Adrenal gland (tissue), 12 donors: ENCODE data around the gene CCNQ. TPM values are rescaled to one million over a fixed set of nuclear protein-coding genes. Genes with fewer than 3 reads are reported as not detected.

Source experiments
- DNase-seq, 7 donors: peaks; one replicate each; pipeline ENCODE4 v3.0.0-alpha.2; 2019 to 2020
- H3K27ac ChIP-seq, 5 donors: fragments of 200-600 bp; sonication (generic) in 4 of 5; 1 replicate in 3 of 5; 2 replicates in 2 of 5; pipeline versions ENCODE4 v1.5.1 to v1.8.0; 2016 to 2020; ENCODE audit warnings: mild to moderate bottlenecking in 1 of 5
- H3K27me3 ChIP-seq: fragments of 200-600 bp; 2 replicates; pipeline ENCODE4 v1.8.0; 2021
- H3K36me3 ChIP-seq, 2 donors: fragments of 200-600 bp; replicated peaks in 1 of 2; 1 replicate in 1 of 2; 2 replicates in 1 of 2; pipeline versions ENCODE4 v1.5.1 to v1.8.0; 2018 to 2022
- H3K4me1 ChIP-seq, 2 donors: fragments of 200-600 bp; replicated peaks in 1 of 2; 1 replicate in 1 of 2; 2 replicates in 1 of 2; pipeline versions ENCODE4 v1.5.1 to v1.8.0; 2018 to 2021
- H3K4me3 ChIP-seq, 4 donors: fragments of 200-600 bp; sonication (generic) in 3 of 4; one replicate each; pipeline ENCODE4 v1.5.1; 2016 to 2018
- H3K9me3 ChIP-seq, 3 donors: fragments of 200-600 bp; sonication (generic) in 1 of 3; replicated peaks in 1 of 3; 1 replicate in 2 of 3; 2 replicates in 1 of 3; pipeline versions ENCODE4 v1.5.1 to v1.8.0; 2016 to 2021
- POLR2A ChIP-seq, 2 donors: fragments of 450-650 bp; IDR thresholded peaks; one replicate each; pipeline ENCODE4 v1.6.1; 2017; ENCODE audit warnings: antibody characterized with exemption in 2 of 2, mild to moderate bottlenecking in 2 of 2, moderate library complexity in 1 of 2
- WGBS, 4 donors: extraction: QIAGEN DNeasy Blood & Tissue Kit in 2 of 4; methylation state at CpG; one replicate each; pipeline versions ENCODE4 v1.1.5 to v1.1.7; 2013 to 2017; 5-methylcytosine and 5-hydroxymethylcytosine counted together
- intact Hi-C, 2 donors: fragments of 100-400 bp; cut with DNase I; formaldehyde crosslinking; loops; one replicate each; pipeline versions ENCODE4 v1.14.1 to v1.15.0; 2022 to 2023
- polyA plus RNA-seq, 3 donors: library from polyadenylated mRNA; stranded (reverse); fragments of 200-250 nt in 2 of 3; fragments of 350-450 nt in 1 of 3; fragmentation: Illumina TruSeq in 1 of 3; extraction: RNeasy Lipid Tissue Mini Kit (QIAGEN cat#74804) in 1 of 3; gene quantifications; one replicate each; pipeline ENCODE4 v1.2.3, GENCODE V29; 2013 to 2014
- total RNA-seq, 9 donors: library from RNA; depleted of rRNA in 4 of 9; stranded (reverse); fragments of >200 nt in 4 of 9; fragments of 120-200 nt in 1 of 9; fragmentation: NEBNext Ultra II Directional in 1 of 9; extraction: Animal tissue kit (Norgen Biotek cat#: 25700) in 1 of 9; gene quantifications; one replicate each; pipeline versions ENCODE4 v1.1.0 to v1.2.4, GENCODE V29; 2013 to 2023
- TF ChIP-seq, protein P1 (sequence below), 6 experiments: fragments of 450-650 bp in 4 of 6; fragments of 200-600 bp in 2 of 6; sonication (generic) in 1 of 6; IDR thresholded peaks; 1 replicate in 5 of 6; 2 replicates in 1 of 6; pipeline versions ENCODE4 v1.5.1 to v1.8.0; 2016 to 2021; ENCODE audit warnings: antibody characterized with exemption in 6 of 6, mild to moderate bottlenecking in 2 of 6, moderate library complexity in 1 of 6
- donor health status: healthy with polysubstance abuse.
- donor health status: Bipolar disorder and iron deficiency.
- donor health status: DM: yes; HTN: yes; CAD: no.
- donor health status: DM: no; HTN: no; CAD: no.
- donor health status: DM: no; HTN: no; CAD: no.
- donor health status: DM: yes; HTN: yes; CAD: no.

The CCNQ gene
- total and polyA plus RNA-seq, 12 donors: 13.2 to 48.5 (median 24.2) TPM

DNA sequence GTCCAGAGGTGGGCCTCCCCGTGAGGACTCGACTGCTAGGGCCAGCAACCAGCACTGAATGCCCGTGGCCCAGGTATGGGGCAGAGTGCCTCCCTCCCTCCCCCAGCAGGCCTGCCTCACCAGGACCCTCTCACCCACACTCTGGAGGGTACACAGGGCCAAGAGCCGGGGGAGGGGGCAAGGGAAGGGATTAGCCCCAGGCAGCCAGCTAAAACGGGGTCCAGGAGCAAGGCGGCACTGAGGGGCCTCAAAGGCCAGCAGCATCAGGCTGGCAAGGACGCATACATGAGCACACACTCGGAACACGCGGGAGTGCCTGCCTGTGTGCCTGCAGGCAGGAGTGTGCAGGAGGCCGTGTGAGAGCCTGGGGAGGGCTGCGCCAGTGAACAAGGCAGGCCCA lies 29.7 kb upstream of the CCNQ start:
- no peak overlapping the region for H3K27ac ChIP-seq
- no peaks in the 10 kb centered on the region for H3K9me3 ChIP-seq
- no peak overlapping the region for H3K4me3 ChIP-seq
- DNase-seq: peak in 1 of 7 donors; percentile 5
- intact Hi-C loops: no loop called here
- H3K4me1 ChIP-seq: no peaks in the 10 kb centered on the region
- no peak for TF ChIP-seq POLR2A (IDR thresholded peaks at IDR 0.05)
- TF ChIP-seq, protein P1, sequence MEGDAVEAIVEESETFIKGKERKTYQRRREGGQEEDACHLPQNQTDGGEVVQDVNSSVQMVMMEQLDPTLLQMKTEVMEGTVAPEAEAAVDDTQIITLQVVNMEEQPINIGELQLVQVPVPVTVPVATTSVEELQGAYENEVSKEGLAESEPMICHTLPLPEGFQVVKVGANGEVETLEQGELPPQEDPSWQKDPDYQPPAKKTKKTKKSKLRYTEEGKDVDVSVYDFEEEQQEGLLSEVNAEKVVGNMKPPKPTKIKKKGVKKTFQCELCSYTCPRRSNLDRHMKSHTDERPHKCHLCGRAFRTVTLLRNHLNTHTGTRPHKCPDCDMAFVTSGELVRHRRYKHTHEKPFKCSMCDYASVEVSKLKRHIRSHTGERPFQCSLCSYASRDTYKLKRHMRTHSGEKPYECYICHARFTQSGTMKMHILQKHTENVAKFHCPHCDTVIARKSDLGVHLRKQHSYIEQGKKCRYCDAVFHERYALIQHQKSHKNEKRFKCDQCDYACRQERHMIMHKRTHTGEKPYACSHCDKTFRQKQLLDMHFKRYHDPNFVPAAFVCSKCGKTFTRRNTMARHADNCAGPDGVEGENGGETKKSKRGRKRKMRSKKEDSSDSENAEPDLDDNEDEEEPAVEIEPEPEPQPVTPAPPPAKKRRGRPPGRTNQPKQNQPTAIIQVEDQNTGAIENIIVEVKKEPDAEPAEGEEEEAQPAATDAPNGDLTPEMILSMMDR (IDR thresholded peaks at IDR 0.05): no peak
- 83 to 100% (median 88%) methylated on average over 2 to 12 of the region's 12 CpGs for WGBS, 4 donors
- peaks cover 3% of the 10 kb centered on the region for H3K27me3 ChIP-seq
- no peaks in the 10 kb centered on the region for H3K36me3 ChIP-seq

DNA sequence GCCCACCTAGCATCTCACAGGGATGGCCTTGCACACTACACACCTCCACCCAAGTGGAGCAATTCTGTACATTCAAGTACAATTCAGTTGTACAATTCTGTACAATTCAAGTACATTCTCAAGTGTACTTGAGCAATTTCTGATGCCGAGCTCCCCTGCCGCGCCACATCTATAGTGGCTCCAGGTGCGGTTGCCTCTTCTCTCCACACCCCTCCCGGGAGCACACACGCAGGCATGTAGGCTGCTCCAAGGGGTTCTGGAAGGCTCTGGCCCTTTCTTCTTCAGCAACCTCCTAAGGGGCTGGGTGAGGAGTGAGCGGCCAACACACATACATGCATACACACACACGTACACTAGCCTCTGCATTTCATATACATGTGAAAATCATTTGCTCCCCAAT lies 29.2 kb upstream of the CCNQ start:
- intact Hi-C loops: no loop called here
- H3K9me3 ChIP-seq: no peaks in the 10 kb centered on the region
- WGBS, 4 donors: 88 to 95% (median 91%) methylated on average over 5 to 8 of the region's 8 CpGs
- H3K36me3 ChIP-seq: no peaks in the 10 kb centered on the region
- H3K4me1 ChIP-seq: no peaks in the 10 kb centered on the region
- H3K27me3 ChIP-seq: peaks cover 3% of the 10 kb centered on the region
- TF ChIP-seq POLR2A (IDR thresholded peaks at IDR 0.05): no peak
- TF ChIP-seq, protein P1 (IDR thresholded peaks at IDR 0.05): no peak
- no peak for DNase-seq
- H3K4me3 ChIP-seq: no peak overlapping the region
- no peak overlapping the region for H3K27ac ChIP-seq

DNA sequence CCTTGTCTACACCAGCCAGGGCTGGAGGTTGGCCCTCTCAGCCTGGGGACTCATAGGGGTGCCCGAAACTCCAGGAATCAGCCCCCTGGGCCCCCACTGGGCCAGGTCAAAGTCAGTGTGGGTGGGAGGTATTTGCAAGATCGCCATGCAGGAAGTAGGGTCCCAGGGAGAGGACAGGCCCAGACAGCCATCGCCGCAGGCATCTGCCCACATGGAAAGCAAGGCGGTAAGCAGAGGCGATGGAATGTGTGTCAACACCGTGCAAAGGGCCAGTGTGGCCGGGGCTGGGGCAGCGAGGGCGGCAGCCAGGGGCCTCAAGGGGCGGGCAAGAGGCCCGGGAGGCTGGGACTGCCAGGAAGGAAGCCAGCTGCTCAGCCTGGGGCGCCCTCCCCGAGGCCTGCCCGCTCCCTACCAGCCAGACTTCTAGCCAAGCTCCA lies 28.8 kb upstream of the CCNQ start:
- TF ChIP-seq POLR2A (IDR thresholded peaks at IDR 0.05): no peak
- TF ChIP-seq, protein P1 (IDR thresholded peaks at IDR 0.05): no peak

DNA sequence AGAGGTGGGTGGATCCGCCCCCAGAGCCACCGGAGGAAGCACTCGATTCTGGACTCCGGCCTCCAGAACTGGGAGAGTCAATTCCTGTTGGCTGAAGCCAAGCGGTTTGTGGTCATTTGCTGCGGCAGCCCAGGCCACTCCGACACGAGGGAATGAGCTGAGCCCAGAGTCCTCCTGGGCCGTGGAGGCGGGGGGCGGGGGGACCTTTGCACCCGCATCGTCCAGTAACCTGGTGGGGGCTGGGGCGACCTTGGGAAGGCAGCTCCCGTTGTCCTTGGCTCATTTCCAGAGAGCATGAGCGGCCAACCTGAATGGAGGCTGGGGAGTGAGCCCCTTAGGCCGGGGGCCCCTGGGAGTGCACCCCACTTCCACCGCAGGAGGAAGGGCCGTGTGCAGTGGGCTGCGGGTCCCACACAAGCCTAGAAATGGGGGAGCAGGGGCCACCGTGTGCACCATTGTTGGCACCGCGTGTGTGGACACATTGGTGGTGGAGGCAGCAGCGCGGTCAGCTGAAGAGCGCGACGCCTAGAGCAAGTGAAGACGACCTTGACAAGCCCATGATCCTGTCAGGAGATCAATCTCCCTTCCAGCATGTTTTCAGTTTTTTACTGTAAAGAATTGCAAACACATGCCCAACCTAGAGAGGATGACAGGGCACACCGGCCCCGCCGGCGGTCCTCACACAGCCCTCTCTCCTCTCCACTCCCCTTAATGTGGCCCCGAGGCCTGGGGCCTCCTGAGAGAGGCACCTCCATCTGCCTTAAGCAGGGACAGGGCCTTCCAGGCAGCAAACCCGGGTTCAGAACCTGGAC lies 28.1 kb upstream of the CCNQ start:
- H3K4me3 ChIP-seq: no peak overlapping the region
- 60 to 84% (median 65%) methylated on average over 5 to 32 of the region's 35 CpGs for WGBS, 4 donors
- H3K9me3 ChIP-seq: no peaks in the 10 kb centered on the region
- H3K36me3 ChIP-seq: no peaks in the 10 kb centered on the region
- peaks cover 6% of the 10 kb centered on the region for H3K27me3 ChIP-seq
- TF ChIP-seq, protein P1 (IDR thresholded peaks at IDR 0.05): no peak
- no peak for TF ChIP-seq POLR2A (IDR thresholded peaks at IDR 0.05)
- DNase-seq: no peak
- no peak overlapping the region for H3K27ac ChIP-seq
- intact Hi-C loops: no loop called here
- no peaks in the 10 kb centered on the region for H3K4me1 ChIP-seq

More for the DNA sequence above, 28.8 kb upstream of the CCNQ start:
- 79 to 87% (median 79%) methylated on average over 3 to 15 of the region's 15 CpGs for WGBS, 4 donors
- H3K9me3 ChIP-seq: no peaks in the 10 kb centered on the region
- intact Hi-C loops: no loop called here
- H3K27ac ChIP-seq: no peak overlapping the region
- no peak overlapping the region for H3K4me3 ChIP-seq
- no peaks in the 10 kb centered on the region for H3K36me3 ChIP-seq
- H3K4me1 ChIP-seq: no peaks in the 10 kb centered on the region
- H3K27me3 ChIP-seq: peaks cover 3% of the 10 kb centered on the region
- DNase-seq: no peak
